Embryonic facial prominence (tissue), 1 donor: ENCODE results near the gene NKAIN2.

Experiments
- DNase-seq: peaks from one replicate; pipeline ENCODE4 v3.0.0-alpha.2; 2016; ENCODE audit errors: extremely low spot score

NKAIN2 gene

GRCh38 chr6:123808556-123808955 lies 4.9 kb downstream of the NKAIN2 start:
- no peak for DNase-seq

- DNase-seq: no peak
These were observed 6.5 kb downstream of the NKAIN2 start for GRCh38 chr6:123810214-123810613.

- no peak for DNase-seq
These were observed 7.3 kb downstream of the NKAIN2 start for GRCh38 chr6:123810948-123811347.

- no peak for DNase-seq
These were observed 7.7 kb downstream of the NKAIN2 start for GRCh38 chr6:123811378-123811777.

- DNase-seq: no peak
These were observed 9.0 kb downstream of the NKAIN2 start for GRCh38 chr6:123812621-123813020.

GRCh38 chr6:123821112-123821511 lies 17.4 kb downstream of the NKAIN2 start:
- no peak for DNase-seq

GRCh38 chr6:123829302-123829953 lies 25.8 kb downstream of the NKAIN2 start:
- no peak for DNase-seq

GRCh38 chr6:123830120-123830519 lies 26.5 kb downstream of the NKAIN2 start:
- no peak for DNase-seq

GRCh38 chr6:123838505-123839234 lies 35.0 kb downstream of the NKAIN2 start:
- DNase-seq: no peak

GRCh38 chr6:123841067-123841896 lies 37.6 kb downstream of the NKAIN2 start:
- no peak for DNase-seq

- DNase-seq: no peak
These were observed 40.3 kb downstream of the NKAIN2 start for GRCh38 chr6:123844011-123844410.

GRCh38 chr6:123848347-123848746 lies 44.7 kb downstream of the NKAIN2 start:
- no peak for DNase-seq

- no peak for DNase-seq
These were observed 45.7 kb downstream of the NKAIN2 start for GRCh38 chr6:123849406-123849805.

GRCh38 chr6:123850555-123850954 lies 46.9 kb downstream of the NKAIN2 start:
- DNase-seq: no peak

- no peak for DNase-seq
These were observed 50.5 kb downstream of the NKAIN2 start for GRCh38 chr6:123854201-123854600.

GRCh38 chr6:123855506-123855905 lies 51.8 kb downstream of the NKAIN2 start:
- DNase-seq: no peak

- DNase-seq: no peak
These were observed 55.6 kb downstream of the NKAIN2 start for GRCh38 chr6:123859291-123859690.

GRCh38 chr6:123869334-123869733 lies 65.7 kb downstream of the NKAIN2 start:
- DNase-seq: no peak

GRCh38 chr6:123873974-123874373 lies 70.3 kb downstream of the NKAIN2 start:
- no peak for DNase-seq

GRCh38 chr6:123875784-123876183 lies 72.1 kb downstream of the NKAIN2 start:
- no peak for DNase-seq

GRCh38 chr6:123879749-123880148 lies 76.1 kb downstream of the NKAIN2 start:
- DNase-seq: no peak

GRCh38 chr6:123888771-123889513 lies 85.3 kb downstream of the NKAIN2 start:
- no peak for DNase-seq
